K562 (cell line): ENCODE measurements around the gene FZD10.

Experiments used
- CBFB ChIP-seq: sonication (generic); formaldehyde crosslinking; IDR thresholded peaks from 2 replicates; pipeline ENCODE4 v1.4.0; 2020; ENCODE audit warnings: mild to moderate bottlenecking, missing genetic modification reagents
- CBX3 ChIP-seq, 2 experiments: IDR thresholded peaks; 1 replicate in 1 of 2; 2 replicates in 1 of 2; pipeline ENCODE4 v1.6.1; 2012; ENCODE audit warnings: inconsistent platforms in 2 of 2, low read length in 2 of 2, borderline replicate concordance in 1 of 2, control low read depth in 1 of 2
- IRF2 ChIP-seq: sonication (generic); formaldehyde crosslinking; IDR thresholded peaks from 2 replicates; pipeline ENCODE4 v1.8.1; 2022; ENCODE audit warnings: mild to moderate bottlenecking, missing genetic modification reagents
- KAT8 ChIP-seq: fragments of 450-650 bp; IDR thresholded peaks from 2 replicates; pipeline ENCODE4 v1.6.1; 2016; ENCODE audit warnings: low read depth, mild to moderate bottlenecking
- MIER1 ChIP-seq: fragments of 450-650 bp; IDR thresholded peaks from 2 replicates; pipeline ENCODE4 v1.6.1; 2016; ENCODE audit warnings: antibody characterized with exemption, mild to moderate bottlenecking, low read depth
- NFATC3 ChIP-seq: fragments of 450-650 bp; IDR thresholded peaks from 2 replicates; pipeline ENCODE4 v1.6.1; 2017; ENCODE audit warnings: mild to moderate bottlenecking
- NFE2L1 ChIP-seq: fragments of 450-650 bp; IDR thresholded peaks from 2 replicates; pipeline ENCODE4 v1.6.1; 2016; ENCODE audit warnings: missing genetic modification characterization, low read depth, mild to moderate bottlenecking, missing compliant biosample characterization, moderate library complexity, borderline replicate concordance
- POLR2A ChIP-seq: fragments of 450-650 bp; conservative IDR thresholded peaks from 2 replicates; pipeline ENCODE4 v1.6.1; 2016
- SIN3A ChIP-seq, 2 experiments: fragments of 150-350 bp in 1 of 2; IDR thresholded peaks; 2 replicates each; pipeline ENCODE4 v1.6.1; 2011 to 2016; ENCODE audit warnings: borderline replicate concordance in 2 of 2, low read depth in 2 of 2, low read length in 2 of 2, mild to moderate bottlenecking in 2 of 2, moderate library complexity in 2 of 2; ENCODE audit not compliant: control insufficient read depth in 1 of 2
- TARDBP ChIP-seq: fragments of 450-650 bp; IDR thresholded peaks from 2 replicates; pipeline ENCODE4 v1.6.1; 2016
- ZNF24 ChIP-seq: fragments of 450-650 bp; IDR thresholded peaks from 2 replicates; pipeline ENCODE4 v1.6.1; 2016
- TF ChIP-seq, protein P1 (sequence below): sonication (generic); formaldehyde crosslinking; IDR thresholded peaks from 2 replicates; pipeline ENCODE4 v1.8.0; 2022; ENCODE audit warnings: mild to moderate bottlenecking, low read depth, missing genetic modification reagents
- TF ChIP-seq, protein P2 (sequence below), 3 experiments: IDR thresholded peaks in 2 of 3; conservative IDR thresholded peaks in 1 of 3; 2 replicates each; pipeline ENCODE4 v1.5.1; 2011 to 2012; ENCODE audit warnings: low read length in 3 of 3, mild to moderate bottlenecking in 3 of 3, control low read depth in 2 of 3, improper control_type of control experiment in 1 of 3, inconsistent platforms in 1 of 3, low read depth in 1 of 3, mixed read lengths in 1 of 3, moderate library complexity in 1 of 3; ENCODE audit not compliant: insufficient read depth in 2 of 3

DNA sequence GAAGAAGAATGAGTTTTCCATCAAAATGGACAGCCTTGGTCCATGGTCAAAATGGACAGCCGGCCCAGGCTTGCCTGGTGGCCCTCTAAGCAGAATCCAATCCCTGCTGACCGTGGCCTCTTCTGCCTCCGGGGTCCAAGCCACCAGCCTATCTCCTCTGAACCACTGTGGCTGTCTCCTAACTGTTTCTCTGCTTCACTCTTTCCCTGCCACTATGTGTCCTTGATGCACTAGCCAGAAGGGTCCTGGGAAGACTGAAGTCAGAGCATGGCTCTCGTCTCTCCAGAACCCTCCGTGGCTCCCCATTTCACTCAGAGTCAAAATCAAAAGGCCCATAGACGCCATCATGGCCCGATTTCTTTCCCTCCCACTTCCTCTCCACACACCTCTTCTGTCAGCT lies 8.5 kb upstream of the FZD10 start:
- TF ChIP-seq KAT8 (no peak), CBFB (no peak), SIN3A (IDR thresholded peaks at IDR 0.05; ENCODE audit: borderline replicate concordance in 2 of 2, control insufficient read depth in 1 of 2, low read depth in 2 of 2, low read length in 2 of 2) (no peak), NFATC3 (no peak), IRF2 (no peak), POLR2A (no peak), NFE2L1 (tag) (no peak), ZNF24 (no peak), TARDBP (no peak), CBX3 (IDR thresholded peaks at IDR 0.05; ENCODE audit: borderline replicate concordance in 1 of 2, low read length in 2 of 2) (no peak), MIER1 (no peak)
- TF ChIP-seq, protein P1, sequence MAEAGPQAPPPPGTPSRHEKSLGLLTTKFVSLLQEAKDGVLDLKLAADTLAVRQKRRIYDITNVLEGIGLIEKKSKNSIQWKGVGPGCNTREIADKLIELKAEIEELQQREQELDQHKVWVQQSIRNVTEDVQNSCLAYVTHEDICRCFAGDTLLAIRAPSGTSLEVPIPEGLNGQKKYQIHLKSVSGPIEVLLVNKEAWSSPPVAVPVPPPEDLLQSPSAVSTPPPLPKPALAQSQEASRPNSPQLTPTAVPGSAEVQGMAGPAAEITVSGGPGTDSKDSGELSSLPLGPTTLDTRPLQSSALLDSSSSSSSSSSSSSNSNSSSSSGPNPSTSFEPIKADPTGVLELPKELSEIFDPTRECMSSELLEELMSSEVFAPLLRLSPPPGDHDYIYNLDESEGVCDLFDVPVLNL (CRISPR knock-in tag): no peak
- TF ChIP-seq, protein P2, sequence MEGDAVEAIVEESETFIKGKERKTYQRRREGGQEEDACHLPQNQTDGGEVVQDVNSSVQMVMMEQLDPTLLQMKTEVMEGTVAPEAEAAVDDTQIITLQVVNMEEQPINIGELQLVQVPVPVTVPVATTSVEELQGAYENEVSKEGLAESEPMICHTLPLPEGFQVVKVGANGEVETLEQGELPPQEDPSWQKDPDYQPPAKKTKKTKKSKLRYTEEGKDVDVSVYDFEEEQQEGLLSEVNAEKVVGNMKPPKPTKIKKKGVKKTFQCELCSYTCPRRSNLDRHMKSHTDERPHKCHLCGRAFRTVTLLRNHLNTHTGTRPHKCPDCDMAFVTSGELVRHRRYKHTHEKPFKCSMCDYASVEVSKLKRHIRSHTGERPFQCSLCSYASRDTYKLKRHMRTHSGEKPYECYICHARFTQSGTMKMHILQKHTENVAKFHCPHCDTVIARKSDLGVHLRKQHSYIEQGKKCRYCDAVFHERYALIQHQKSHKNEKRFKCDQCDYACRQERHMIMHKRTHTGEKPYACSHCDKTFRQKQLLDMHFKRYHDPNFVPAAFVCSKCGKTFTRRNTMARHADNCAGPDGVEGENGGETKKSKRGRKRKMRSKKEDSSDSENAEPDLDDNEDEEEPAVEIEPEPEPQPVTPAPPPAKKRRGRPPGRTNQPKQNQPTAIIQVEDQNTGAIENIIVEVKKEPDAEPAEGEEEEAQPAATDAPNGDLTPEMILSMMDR (IDR thresholded peaks at IDR 0.05 in 2 of 3, conservative IDR thresholded peaks at IDR 0.05 in 1 of 3; ENCODE audit: insufficient read depth in 2 of 3, low read depth in 1 of 3, low read length in 3 of 3): no peak
